H54 (cell line): ENCODE measurements around the gene FAF2.

ENCODE experiments used
- DNase-seq: peaks from one replicate; pipeline ENCODE4 v3.0.0; 2011; ENCODE audit warnings: low spot score, mixed read lengths; ENCODE audit not compliant: insufficient read length
- FAIRE-seq: peaks from 3 replicates; lab custom pipeline; 2011; peaks lifted over from hg19 to GRCh38; lab: Jason Lieb, UNC
- POLR2A ChIP-seq: IDR thresholded peaks from 2 replicates; pipeline ENCODE4 v1.6.1; 2011; ENCODE audit warnings: low read depth, mild to moderate bottlenecking, low read length

The FAF2 gene

DNA sequence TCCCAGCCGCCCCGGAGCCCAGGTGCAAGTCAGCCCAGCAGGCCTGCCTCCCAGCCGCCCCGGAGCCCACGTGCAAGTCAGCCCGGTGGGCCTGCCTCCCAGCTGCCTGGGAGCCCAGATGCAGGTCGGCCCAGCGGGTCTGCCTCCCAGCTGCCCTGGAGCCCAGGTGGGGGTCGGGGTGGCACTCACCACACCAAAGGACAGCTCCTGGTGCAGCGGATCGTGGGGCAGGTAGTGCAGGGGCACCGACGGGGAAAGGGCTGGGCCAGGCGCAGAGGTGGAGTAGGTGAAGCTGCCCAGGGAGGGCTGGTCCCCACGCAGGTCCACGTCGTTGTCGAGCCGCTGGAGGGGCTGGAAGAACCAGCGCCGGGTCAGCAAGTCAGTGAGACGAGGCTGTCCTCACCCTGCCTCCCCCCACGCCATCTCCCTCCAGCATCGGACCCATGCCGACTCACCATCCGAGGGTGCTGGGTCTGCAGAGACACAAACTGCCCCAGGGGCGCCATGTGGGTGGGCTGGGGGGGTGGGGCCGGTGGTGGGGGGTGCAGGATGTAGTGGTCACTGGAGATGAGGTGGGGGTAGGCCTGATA is 82.3 kb downstream of the FAF2 start:
- DNase-seq (no peak), FAIRE-seq (no peak)
- no peak for TF ChIP-seq POLR2A

DNA sequence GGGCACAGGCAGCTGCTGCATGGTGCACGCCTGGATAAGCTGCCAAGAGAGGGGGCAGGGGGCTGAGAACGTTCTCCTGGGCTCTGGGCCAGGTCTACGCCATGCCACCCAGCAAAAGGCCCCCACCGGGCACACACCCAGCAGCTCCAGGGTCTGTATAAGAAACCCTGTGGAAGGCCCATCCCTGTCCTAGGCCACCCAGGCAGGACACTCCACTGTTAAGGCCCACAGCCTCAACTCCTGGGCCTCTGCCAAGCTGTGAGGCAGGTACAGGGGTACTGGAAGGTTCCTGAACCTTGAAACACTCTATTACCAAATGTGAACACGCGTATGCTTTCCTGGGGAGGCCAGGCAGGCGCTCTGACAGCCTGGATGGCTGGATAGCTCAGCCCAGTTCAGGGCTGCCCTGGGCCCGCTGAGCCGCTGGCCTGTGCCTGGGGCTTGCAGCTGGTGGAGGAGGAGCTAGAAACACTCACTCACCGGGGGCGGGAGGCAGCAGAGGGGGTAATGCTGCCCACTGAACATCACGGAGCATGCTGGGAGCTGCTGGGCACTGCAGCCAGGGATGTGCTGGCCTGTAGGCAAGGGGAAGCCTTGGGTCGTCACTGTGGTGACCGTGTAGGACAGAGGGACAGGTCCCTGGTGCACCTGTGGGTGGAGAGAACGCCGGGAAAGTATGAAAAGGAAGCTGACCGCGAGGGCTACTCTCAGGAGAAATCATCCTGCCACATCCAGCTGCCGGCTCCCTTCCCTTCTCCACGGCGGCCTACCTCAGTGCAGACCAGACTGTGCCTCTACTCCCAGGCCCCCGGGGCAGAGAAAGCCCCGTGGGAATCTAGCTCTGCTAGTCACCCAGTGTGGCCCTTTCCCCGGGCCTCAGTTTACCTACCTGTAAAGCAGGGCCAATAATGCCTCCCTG is 83.1 kb downstream of the FAF2 start:
- FAIRE-seq (no peak), DNase-seq (no peak)
- no peak for TF ChIP-seq POLR2A

DNA sequence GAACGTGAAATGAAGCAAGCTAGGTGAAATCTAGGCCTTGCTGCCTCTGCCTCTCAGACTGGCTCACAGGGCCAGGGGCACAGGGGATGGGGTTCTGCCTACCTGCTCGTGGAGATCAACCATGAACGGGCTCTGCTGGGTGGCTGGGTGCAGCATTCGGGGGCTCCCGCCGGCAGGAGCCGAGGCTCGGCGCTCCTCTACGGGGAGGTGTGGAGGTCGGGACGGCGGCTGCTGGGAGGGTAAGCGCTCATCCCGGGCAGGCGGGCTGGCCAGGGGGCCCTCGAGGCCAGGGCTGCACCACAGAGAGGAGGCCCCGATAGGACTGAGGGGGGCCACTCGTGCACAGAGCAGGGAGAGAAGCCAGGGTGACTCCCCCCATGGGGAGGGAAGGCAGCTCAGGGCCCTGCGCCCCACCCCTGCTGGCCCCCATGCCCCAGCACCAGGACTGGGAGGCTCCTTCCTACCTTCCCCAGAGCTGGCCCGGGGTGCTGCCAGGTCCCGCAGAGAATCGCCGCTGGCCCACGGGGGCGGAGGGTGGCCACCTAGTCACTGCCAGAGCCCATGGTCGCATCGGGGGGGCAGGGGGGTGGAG is 83.8 kb downstream of the FAF2 start:
- no peak for FAIRE-seq
- TF ChIP-seq POLR2A, result no peak
- DNase-seq, result no peak

DNA sequence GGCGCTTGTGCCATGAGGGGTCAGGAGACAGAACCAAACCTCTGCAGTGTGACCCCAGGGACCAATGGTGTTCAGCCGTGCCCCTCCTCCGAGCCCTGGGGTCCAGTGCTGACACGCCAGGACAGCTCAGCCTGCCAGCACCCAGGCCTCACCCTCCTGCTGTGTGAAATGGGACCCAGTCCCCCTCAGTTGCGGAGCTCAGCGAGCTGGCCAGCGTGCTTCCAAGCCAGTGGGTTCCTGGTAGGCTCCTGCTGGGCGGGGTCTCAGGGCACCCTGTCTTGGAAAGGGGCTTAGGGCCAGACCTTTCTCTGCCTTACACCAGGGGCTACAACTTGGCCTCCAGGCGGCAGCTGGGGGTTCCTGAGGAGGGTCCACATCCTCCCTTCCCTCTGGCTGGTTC is 84.6 kb downstream of the FAF2 start:
- DNase-seq (no peak), FAIRE-seq (no peak)
- no peak for TF ChIP-seq POLR2A

DNA sequence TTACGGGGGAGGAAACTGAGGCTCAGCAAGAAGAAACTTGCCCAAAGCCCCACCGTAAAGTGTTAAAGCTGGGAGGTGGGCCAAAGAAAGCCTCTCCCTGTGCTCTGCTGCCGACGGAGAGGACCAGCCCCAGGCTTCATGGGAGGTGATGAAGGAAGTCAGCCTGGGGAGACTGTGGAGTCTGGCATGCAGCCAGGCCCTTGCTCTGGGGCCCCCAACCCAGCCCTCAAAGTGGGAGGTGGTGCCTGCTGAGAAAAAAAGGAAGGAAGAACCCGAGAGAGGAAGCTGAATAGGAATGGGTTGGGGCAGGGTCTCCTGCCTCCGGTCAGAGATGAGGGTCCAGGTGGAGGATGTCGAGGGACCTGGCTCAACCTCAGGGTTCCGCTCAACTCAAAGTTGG is 85.2 kb downstream of the FAF2 start:
- no peak for TF ChIP-seq POLR2A
- no peak for DNase-seq
- no peak for FAIRE-seq

DNA sequence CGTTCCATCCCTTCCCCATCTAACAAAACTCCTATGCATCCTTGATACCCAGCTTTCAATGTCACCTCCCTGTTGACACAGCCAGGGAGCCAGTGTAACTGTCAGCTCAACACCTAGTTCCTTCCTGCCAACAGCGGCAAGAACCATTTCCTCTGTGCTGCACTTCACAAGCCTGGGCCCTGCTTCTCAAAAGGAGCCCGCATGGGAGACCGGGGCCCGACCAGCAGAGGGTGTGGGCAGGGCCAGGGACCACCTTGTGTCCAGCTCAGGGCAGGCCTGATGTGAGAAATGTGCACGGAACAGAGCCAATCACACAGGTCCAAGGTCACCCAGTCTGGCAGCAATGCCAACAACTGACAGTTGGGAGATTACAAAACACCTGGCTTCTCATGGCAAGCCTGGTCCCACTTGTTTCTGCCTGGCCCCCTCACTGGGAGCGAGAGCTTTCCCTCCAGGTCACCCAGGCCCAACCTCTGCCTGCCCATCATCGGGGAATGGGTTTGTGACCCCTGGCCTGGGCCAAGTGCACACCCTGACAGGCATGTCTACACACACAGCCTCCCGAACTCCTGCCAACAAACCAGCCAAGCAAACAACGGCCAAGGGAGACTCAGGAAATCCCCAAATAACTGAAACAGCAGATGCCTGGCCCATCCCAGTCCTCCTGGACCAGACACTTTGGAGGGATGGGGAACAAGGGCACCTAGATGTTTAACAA is 85.9 kb downstream of the FAF2 start:
- no peak for FAIRE-seq
- DNase-seq, result no peak

DNA sequence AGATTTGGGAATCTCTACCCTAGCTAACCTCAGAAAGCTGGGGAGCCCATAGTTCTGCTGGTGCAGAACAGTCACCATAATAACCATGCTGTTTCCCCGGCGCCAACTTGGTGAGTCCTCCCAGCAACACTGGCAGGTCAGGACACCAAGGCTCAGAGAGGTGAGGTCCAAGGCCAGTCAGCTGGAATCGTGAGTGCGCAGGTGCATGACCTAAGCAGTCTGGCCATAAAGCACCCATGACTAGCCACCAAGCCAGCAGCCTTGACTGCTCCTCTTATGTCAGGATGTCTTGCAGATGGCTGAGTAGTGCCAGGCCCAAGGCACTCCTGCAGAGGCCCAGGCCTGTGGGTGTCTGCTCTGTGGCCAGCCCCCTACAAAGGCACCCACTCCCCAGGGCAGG is 86.5 kb downstream of the FAF2 start:
- FAIRE-seq (no peak), DNase-seq (no peak)
- no peak for TF ChIP-seq POLR2A

More for the DNA sequence above, 85.9 kb downstream of the FAF2 start:
- TF ChIP-seq POLR2A, result no peak

DNA sequence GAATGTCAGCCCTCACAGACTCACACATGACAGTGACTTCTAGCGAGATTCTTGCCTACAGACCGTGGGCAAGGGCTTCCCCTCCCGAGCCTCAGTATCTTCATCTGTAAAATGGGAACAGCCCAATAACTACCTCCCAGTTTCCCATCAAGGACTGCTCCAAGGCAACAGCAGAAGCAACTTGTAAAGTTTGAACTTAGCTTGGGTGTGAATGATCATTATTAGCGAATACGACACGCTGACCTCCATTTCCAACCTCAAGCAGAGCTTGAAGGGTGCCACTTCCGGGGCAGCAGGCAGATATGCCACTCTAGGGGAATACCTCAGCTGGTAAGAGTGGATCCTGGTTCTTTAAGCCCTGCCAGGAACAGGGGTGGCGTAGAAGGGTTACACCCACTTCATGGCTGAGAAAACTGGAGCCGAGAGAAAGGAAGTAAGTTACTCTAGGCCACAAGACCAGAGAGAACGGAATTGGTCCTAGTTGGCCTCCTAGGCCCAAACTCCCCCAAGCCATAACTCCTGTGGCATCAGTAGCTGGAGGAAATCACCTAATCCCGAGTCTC is 87.0 kb downstream of the FAF2 start:
- TF ChIP-seq POLR2A, result no peak
- no peak for DNase-seq
- FAIRE-seq, result no peak

DNA sequence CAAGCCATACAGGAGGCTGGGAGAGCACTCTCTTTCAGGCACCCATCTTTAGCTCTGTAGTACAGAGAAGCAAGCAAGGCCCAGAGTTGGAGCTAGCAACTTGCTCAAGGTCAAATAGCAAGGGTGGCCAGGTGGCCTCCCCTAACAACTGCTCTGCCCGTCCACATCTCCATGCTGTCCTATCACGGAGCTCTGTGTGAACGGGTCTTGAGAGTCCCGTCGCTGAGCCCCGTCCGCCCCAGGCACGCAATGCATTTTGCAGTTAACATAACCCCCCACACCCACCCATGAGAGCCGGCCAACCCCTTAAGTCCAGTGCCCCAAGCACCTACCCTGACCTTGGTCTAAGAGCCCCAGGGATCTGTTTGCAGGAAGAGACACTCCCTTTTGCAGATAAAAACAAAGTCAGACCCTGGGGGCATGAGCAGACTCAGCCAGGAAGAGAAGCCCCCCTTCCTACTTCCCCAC is 87.5 kb downstream of the FAF2 start:
- FAIRE-seq (no peak), DNase-seq (no peak)
- TF ChIP-seq POLR2A, result no peak

DNA sequence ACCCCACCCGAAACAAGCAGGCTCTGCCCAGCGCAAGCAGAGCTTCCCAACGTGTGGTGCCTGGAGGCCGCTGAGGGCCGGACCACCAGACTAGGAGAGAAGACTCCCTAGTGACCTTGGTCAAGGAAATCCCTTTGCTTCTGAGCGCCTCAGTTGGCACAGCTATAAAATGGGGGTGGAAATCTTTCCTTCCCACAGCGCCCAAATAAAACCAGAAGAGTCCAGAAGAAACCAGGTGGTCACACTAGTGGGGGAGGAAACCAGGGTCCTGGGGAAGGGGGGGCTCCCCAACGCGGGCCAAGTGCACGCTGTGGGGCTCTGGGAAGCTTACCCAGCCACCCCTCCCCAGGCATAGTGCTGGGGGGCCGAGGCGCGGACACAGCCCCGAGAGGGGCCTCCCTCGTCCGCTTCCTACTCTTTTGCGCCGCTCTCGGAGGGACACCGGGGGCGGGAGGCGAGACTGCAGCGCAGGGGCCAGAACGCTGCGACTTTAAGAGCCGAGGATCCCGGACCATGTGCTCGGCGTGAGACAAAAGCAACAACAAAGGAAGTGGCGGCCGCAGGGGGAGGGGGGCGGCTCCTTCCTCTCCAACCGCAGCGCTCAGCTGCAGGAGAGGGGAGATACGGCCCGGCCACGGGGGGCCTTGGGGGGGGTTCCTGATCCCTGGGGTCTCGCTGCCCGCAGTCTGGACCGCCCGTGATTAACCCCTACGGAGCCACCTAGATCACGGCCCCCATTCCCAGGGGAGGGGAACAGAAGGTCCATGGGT is 88.1 kb downstream of the FAF2 start:
- peak; percentile 79 for DNase-seq
- no peak for FAIRE-seq
- TF ChIP-seq POLR2A, result 0 out of 2 replicates have a peak, but pooled peaks have one; percentile 14

DNA sequence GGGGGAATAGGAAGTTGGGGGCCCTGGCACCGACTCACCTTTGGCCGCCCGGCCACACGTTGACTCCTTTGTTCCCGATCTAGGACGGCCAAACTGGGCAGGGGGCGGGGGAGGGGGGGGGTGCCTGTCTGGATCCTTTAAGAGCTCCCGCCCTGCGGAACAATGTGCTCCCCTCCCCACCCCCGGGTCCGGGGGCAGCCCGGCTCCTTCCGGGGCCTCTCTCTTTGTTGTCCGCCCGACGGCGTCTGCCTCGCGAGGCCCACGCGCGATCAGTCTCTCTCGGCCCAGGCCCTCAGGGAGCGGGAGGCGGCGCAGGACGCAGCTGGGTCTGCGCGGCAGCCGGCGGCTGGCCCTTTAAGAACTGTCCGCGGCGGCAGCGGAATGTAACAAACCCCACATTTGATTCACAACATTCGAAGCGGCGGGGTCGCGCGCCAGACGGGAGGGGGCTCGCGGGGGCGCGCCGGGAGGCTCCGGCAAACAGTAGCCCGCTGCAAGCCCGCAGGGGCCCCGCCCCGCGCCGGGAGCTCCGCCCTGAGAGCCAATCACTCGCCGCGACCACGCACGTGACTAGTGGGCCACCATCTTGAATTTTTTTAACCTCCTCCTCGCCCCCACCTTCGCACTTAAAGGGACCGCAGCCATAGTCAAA is 88.8 kb downstream of the FAF2 start, which contains the start of gene RNF44:
Gene RNF44, minus strand, starts transcription at position 501 of the 652 bp plus-strand sequence. CDS start 4,930 bp downstream, outside the sequence.
- TF ChIP-seq POLR2A, result no peak
- no peak for FAIRE-seq
- peak; percentile 89 for DNase-seq
